HG02943 (cell line): ENCODE data around the gene LIME1.
"Not testable (repeated sequence)": the region's sequence is repeated elsewhere in the genome, so short reads cannot be mapped to it uniquely, and the experiment has no call there.

Experiments
- ATAC-seq: cut with Tn5 transposase; IDR thresholded peaks from one replicate; pipeline ENCODE4 v1.9.1; 2021; ENCODE audit warnings: mild to moderate bottlenecking, low read depth, moderate library complexity; ENCODE audit not compliant: unreplicated experiment

Gene LIME1

GRCh38 chr20:63767886-63768285 lies 31.4 kb downstream of the LIME1 start:
- ATAC-seq = no peak

- ATAC-seq = no peak
These were observed 32.4 kb downstream of the LIME1 start for GRCh38 chr20:63768591-63769515.

GRCh38 chr20:63769891-63770474 lies 33.5 kb downstream of the LIME1 start:
- ATAC-seq = no peak

GRCh38 chr20:63771046-63771707 lies 34.7 kb downstream of the LIME1 start:
- no peak for ATAC-seq

GRCh38 chr20:63772781-63773518 lies 36.5 kb downstream of the LIME1 start:
- no peak for ATAC-seq

- ATAC-seq = no peak
These were observed 37.2 kb downstream of the LIME1 start for GRCh38 chr20:63773571-63774241.

- no peak for ATAC-seq
These were observed 37.8 kb downstream of the LIME1 start for GRCh38 chr20:63774306-63774705.

GRCh38 chr20:63775096-63775978 lies 38.9 kb downstream of the LIME1 start:
- no peak for ATAC-seq

GRCh38 chr20:63776875-63777274 lies 40.4 kb downstream of the LIME1 start:
- ATAC-seq = not testable (repeated sequence)

- no peak for ATAC-seq
These were observed 41.1 kb downstream of the LIME1 start for GRCh38 chr20:63777614-63778013.

GRCh38 chr20:63778034-63778752 lies 41.7 kb downstream of the LIME1 start:
- ATAC-seq = no peak

GRCh38 chr20:63778857-63779256 lies 42.4 kb downstream of the LIME1 start:
- ATAC-seq = no peak

GRCh38 chr20:63781181-63781580 lies 44.7 kb downstream of the LIME1 start:
- no peak for ATAC-seq

GRCh38 chr20:63782051-63782471 lies 45.6 kb downstream of the LIME1 start:
- ATAC-seq = no peak

- no peak for ATAC-seq
These were observed 46.1 kb downstream of the LIME1 start for GRCh38 chr20:63782521-63782971.

- no peak for ATAC-seq
These were observed 47.5 kb downstream of the LIME1 start for GRCh38 chr20:63783970-63784369.

GRCh38 chr20:63785691-63786131 lies 49.2 kb downstream of the LIME1 start:
- ATAC-seq = no peak

GRCh38 chr20:63787302-63787701 lies 50.8 kb downstream of the LIME1 start:
- ATAC-seq = no peak
